GM10266 (cell line): ENCODE measurements around the gene EPS8.

Experiments used
- DNase-seq: peaks from one replicate; pipeline ENCODE4 v3.0.0; 2012; ENCODE audit errors: extremely low spot score
- CTCF ChIP-seq: IDR thresholded peaks from 2 replicates; pipeline ENCODE4 v1.5.1; 2012; ENCODE audit warnings: mild to moderate bottlenecking, low read depth; ENCODE audit not compliant: control insufficient read depth, insufficient read depth; ENCODE audit errors: missing control alignments

EPS8 gene

GRCh38 chr12:15738438-15739015 is 50.7 kb downstream of the EPS8 start:
- DNase-seq: no peak
- no peak for TF ChIP-seq CTCF

- DNase-seq: no peak
Measured at GRCh38 chr12:15735837-15736615, 53.2 kb downstream of the EPS8 start.

GRCh38 chr12:15733136-15733535 is 56.1 kb downstream of the EPS8 start:
- DNase-seq: no peak
- no peak for TF ChIP-seq CTCF

More at GRCh38 chr12:15735837-15736615, 53.2 kb downstream of the EPS8 start:
- TF ChIP-seq CTCF: no peak

GRCh38 chr12:15732341-15733061 is 56.7 kb downstream of the EPS8 start:
- no peak for TF ChIP-seq CTCF

GRCh38 chr12:15731940-15732339 is 57.2 kb downstream of the EPS8 start:
- no peak for TF ChIP-seq CTCF
- no peak for DNase-seq

More at GRCh38 chr12:15732341-15733061, 56.7 kb downstream of the EPS8 start:
- DNase-seq: no peak

- TF ChIP-seq CTCF: no peak
- no peak for DNase-seq
Measured at GRCh38 chr12:15729097-15729496, 60.1 kb downstream of the EPS8 start.
